Thoracic aorta (tissue), 2 donors: ENCODE measurements around the gene INPP5A. TPM values are rescaled to one million over a fixed set of nuclear protein-coding genes. Genes with fewer than 3 reads are reported as not detected.

Experiments used
- ATAC-seq: fragments of 150-250 bp; one replicate; pipeline ENCODE4 v1.8.0; 2017; ENCODE audit warnings: low read depth; ENCODE audit not compliant: insufficient number of reproducible peaks, low FRiP score
- DNase-seq: peaks from one replicate; pipeline ENCODE4 v3.0.0-alpha.2; 2020; ENCODE audit warnings: low spot score
- H3K27ac ChIP-seq, 2 donors: fragments of 200-600 bp; sonication (generic); 1 replicate in 1 of 2; 2 replicates in 1 of 2; pipeline ENCODE4 v1.5.1; 2016; ENCODE audit warnings: mild to moderate bottlenecking in 2 of 2, moderate library complexity in 2 of 2
- H3K27me3 ChIP-seq: fragments of 200-600 bp; sonication (generic); replicated peaks from 2 replicates; pipeline ENCODE4 v1.6.0; 2016; ENCODE audit warnings: mild to moderate bottlenecking; ENCODE audit not compliant: insufficient read depth
- H3K36me3 ChIP-seq: fragments of 200-600 bp; sonication (generic); one replicate; pipeline ENCODE4 v1.5.1; 2016
- H3K4me1 ChIP-seq, 2 donors: fragments of 200-600 bp; sonication (generic); 1 replicate in 1 of 2; 2 replicates in 1 of 2; pipeline versions ENCODE4 v1.5.1 to v1.6.0; 2016; ENCODE audit warnings: low read depth in 2 of 2, mild to moderate bottlenecking in 1 of 2; ENCODE audit not compliant: control insufficient read depth in 1 of 2
- H3K4me3 ChIP-seq: fragments of 200-600 bp; sonication (generic); 2 replicates; pipeline ENCODE4 v1.5.1; 2016; ENCODE audit warnings: mild to moderate bottlenecking
- H3K9me3 ChIP-seq: fragments of 200-600 bp; sonication (generic); 2 replicates; pipeline ENCODE4 v1.5.1; 2016
- total RNA-seq, 2 donors: library from RNA; depleted of rRNA; stranded (reverse); fragments of >200 nt; gene quantifications; one replicate each; pipeline versions ENCODE4 v1.1.0 to v1.2.3, GENCODE V29; 2016
- TF ChIP-seq, protein P1 (sequence below): fragments of 200-600 bp; sonication (generic); IDR thresholded peaks from one replicate; pipeline ENCODE4 v1.5.1; 2019; ENCODE audit warnings: antibody characterized with exemption

The INPP5A gene
- total RNA-seq, 2 donors from 2014 or later, result 120 to 142 TPM

DNA sequence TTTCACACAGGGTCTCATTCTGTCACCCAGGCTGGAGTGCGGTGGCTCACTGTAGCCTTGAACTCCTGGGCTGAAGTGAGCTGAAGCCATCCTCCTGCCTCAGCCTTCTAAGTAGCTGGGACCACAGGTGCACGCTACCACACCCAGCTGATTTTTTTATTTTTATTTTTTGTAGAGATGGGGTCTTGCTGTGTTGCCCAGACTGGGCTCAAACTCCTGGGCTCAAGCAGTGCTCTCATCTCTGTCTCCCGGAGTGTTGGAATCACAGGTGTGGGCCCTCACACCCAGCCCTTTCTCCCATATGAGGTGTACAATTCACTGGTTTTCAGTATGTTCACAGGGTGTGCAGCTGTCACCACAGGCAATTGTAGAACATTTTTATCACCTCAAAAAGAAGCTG is 5.2 kb downstream of the INPP5A start:
- Histone ChIP-seq H3K36me3 (no peaks in the 10 kb centered on the region), H3K27me3 (no peaks in the 10 kb centered on the region), H3K4me3 (no peak overlapping the region), H3K27ac (no peak overlapping the region), H3K4me1 (peaks cover 33 to 85% of the 10 kb centered on the region in 2 donors), H3K9me3 (no peaks in the 10 kb centered on the region)
- DNase-seq, result no peak
- TF ChIP-seq, protein P1, sequence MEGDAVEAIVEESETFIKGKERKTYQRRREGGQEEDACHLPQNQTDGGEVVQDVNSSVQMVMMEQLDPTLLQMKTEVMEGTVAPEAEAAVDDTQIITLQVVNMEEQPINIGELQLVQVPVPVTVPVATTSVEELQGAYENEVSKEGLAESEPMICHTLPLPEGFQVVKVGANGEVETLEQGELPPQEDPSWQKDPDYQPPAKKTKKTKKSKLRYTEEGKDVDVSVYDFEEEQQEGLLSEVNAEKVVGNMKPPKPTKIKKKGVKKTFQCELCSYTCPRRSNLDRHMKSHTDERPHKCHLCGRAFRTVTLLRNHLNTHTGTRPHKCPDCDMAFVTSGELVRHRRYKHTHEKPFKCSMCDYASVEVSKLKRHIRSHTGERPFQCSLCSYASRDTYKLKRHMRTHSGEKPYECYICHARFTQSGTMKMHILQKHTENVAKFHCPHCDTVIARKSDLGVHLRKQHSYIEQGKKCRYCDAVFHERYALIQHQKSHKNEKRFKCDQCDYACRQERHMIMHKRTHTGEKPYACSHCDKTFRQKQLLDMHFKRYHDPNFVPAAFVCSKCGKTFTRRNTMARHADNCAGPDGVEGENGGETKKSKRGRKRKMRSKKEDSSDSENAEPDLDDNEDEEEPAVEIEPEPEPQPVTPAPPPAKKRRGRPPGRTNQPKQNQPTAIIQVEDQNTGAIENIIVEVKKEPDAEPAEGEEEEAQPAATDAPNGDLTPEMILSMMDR, result no peak
- no peak for ATAC-seq

DNA sequence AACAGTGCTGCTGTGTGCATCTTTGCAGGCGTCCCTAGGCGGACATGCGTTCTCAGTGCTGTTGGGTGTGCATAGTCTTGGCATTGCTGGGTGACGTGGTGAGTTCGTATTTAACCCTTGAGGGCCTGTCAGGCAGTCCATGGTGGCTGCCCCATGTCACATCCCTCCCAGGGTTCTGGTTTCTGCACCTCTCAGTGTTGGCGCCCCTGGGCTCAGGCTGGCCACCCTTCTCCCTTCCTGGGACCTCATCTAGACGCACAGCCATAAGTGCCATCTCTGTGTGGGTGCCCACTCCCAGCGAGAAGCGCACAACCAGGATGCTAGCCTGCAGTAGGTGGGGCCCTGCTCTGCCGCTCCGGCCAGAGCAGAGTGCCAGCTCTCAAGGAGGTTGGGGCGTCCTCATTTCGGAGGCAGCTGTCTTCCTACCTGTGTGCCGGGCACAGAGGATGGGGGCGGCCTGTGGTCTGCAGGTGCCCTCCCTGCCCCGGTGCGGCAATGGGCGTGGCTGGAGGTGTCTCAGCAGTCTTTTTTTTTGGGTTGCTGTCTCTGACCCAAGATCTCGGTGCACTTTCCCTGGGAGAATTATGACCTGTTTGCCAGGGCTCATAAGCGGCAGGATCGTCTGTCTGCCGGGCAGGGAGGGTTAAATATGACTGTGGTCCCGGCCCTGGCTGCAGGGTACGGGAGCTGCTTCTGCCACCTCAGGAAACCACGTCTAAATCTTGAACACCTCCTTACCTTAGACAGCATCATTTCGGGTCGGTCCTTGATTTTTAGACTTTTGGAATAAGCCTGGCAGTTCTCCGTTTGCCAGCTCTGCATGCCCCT is 6.5 kb downstream of the INPP5A start:
- no peak for ATAC-seq
- TF ChIP-seq, protein P1, result no peak
- Histone ChIP-seq H3K9me3 (no peaks in the 10 kb centered on the region), H3K4me1 (peaks cover 31 to 76% of the 10 kb centered on the region in 2 donors), H3K27me3 (no peaks in the 10 kb centered on the region), H3K4me3 (peak overlapping the region; percentile 45), H3K36me3 (no peaks in the 10 kb centered on the region), H3K27ac (no peak overlapping the region)
- peak; percentile 1 for DNase-seq

DNA sequence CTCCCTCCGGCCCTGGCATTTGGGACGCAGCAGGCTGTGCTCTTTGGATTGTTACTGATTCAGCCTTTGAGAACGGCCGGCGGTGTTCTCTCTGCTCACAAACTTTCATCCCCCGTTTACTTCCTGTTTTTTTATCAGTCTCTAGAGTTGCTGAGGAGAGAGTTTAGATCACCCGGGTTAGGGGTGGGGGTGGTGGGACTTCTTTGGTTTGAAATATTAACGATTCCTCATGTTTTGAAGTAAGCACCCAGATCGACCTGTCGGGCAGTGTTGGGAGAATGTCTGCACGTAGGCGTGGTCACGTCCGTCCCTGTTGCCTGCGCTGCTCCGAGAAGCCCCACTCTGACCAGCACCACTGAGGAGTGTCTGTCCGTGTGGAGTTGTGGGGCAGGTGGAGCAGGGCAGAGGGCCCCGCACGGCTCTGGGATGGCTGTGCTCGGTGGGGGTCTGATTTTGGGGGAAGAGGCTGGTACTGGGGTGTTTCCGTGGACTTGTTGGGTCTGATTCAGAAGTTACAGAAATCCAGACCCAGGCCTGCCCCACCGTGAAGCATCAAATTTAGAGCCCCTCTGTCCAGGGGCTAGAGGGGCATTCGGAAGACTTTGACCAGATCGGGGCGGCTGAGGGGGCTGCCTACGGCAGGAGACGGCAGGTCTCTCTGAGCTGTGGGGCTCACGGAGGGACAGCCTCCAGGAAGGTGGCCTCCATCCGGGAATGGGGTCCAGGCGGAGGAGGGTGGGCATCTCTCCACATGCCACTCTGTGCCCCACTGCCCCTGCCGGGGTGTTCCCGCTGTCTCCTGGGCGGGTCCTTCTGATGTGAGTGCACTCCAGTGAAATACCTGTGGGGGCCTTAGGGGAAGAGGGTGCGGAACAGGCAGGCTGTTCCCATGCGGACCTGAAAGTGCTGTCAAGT is 7.4 kb downstream of the INPP5A start:
- Histone ChIP-seq H3K27me3 (no peaks in the 10 kb centered on the region), H3K9me3 (no peaks in the 10 kb centered on the region), H3K4me1 (peaks cover 27 to 71% of the 10 kb centered on the region in 2 donors), H3K4me3 (peak overlapping the region; percentile 45), H3K36me3 (no peaks in the 10 kb centered on the region), H3K27ac (no peak overlapping the region)
- DNase-seq (no peak), ATAC-seq (no peak)
- TF ChIP-seq, protein P1, result no peak

DNA sequence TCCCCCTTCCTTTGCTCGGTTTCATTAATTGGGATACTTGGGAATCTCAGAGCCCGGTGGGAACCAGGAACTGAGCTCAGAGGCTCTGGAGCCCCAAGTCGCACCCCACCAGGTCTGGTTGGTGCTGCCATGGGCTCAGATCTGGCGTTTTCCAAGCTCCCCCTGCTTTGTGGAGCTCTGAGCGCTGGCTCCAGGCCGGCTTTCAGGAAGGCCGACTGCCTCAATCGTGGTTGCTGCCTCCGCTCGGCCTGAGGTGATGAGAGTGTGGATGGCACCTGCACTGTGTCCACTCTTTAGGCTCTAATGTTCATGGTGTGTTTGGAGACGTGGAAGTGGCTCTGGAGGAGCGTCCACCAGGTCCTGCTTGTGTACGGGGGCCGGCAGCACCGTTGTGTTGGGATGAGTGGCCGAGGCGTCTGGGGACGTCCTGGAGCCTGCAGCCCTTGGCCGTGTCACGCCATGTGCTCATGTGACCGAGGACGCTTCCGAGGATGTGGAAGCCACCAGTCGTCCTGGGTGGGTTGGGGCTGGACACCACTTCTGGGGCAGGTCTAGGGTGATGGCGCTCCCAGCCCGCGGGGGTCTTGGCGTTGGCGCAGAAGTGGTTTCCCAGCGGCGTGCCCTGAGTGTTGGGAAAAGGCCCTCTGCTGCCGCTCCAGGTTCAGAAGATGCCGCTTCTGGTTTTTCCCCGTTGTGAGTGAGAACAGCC is 8.2 kb downstream of the INPP5A start:
- Histone ChIP-seq H3K4me1 (peaks cover 19 to 65% of the 10 kb centered on the region in 2 donors), H3K4me3 (no peak overlapping the region), H3K27ac (no peak overlapping the region), H3K27me3 (no peaks in the 10 kb centered on the region), H3K36me3 (no peaks in the 10 kb centered on the region), H3K9me3 (no peaks in the 10 kb centered on the region)
- DNase-seq (no peak), ATAC-seq (no peak)
- TF ChIP-seq, protein P1, result no peak
